Measurements from ENCODE around the gene CAV2. TPM values are rescaled to one million over a fixed set of nuclear protein-coding genes. Genes with fewer than 3 reads are reported as not detected.
A peak's percentile ranks its signal among the peaks of the same experiment; 100 is the strongest.

The CAV2 gene
- total RNA-seq, 1 donor from 2014 or later = 161 TPM

DNA sequence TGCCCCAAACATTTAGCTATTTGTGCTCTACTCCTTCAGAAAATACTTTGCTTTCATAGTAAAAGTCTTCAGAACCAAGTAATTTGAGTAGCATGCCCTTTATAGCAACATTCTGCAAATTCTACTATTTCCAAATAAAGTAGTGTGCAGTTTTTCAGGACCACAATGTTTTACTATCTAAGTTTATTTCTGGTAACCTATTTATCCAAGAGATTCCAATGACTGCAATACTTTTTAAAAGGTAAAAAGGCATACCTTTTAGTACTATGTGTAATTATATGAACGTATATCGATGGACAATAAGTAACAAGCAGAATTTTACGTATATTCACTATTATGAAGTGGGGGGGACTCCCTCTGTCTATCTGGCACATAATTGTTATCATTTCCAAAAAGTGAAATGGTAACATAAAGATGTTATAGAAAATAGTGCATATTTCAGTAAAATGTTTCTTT lies 6.9 kb upstream of the CAV2 start:
- FAIRE-seq (peak; percentile 5), DNase-seq (ENCODE audit: low read depth) (no peak)
- no peak for TF ChIP-seq EZH2 (IDR thresholded peaks at IDR 0.05; ENCODE audit: insufficient read depth, low read length)
- TF ChIP-seq, protein P1, sequence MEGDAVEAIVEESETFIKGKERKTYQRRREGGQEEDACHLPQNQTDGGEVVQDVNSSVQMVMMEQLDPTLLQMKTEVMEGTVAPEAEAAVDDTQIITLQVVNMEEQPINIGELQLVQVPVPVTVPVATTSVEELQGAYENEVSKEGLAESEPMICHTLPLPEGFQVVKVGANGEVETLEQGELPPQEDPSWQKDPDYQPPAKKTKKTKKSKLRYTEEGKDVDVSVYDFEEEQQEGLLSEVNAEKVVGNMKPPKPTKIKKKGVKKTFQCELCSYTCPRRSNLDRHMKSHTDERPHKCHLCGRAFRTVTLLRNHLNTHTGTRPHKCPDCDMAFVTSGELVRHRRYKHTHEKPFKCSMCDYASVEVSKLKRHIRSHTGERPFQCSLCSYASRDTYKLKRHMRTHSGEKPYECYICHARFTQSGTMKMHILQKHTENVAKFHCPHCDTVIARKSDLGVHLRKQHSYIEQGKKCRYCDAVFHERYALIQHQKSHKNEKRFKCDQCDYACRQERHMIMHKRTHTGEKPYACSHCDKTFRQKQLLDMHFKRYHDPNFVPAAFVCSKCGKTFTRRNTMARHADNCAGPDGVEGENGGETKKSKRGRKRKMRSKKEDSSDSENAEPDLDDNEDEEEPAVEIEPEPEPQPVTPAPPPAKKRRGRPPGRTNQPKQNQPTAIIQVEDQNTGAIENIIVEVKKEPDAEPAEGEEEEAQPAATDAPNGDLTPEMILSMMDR (IDR thresholded peaks at IDR 0.05; ENCODE audit: insufficient read depth, low read depth, low read length) = no peak
- Mint-ChIP-seq H3K27ac (ENCODE audit: unreplicated experiment) (no peak overlapping the region), H3K36me3 (ENCODE audit: low read depth, unreplicated experiment) (no peaks in the 10 kb centered on the region), H3K9me3 (ENCODE audit: unreplicated experiment) (peaks cover 4% of the 10 kb centered on the region), H3K4me3 (ENCODE audit: unreplicated experiment) (no peak overlapping the region), H3K27me3 (ENCODE audit: low read depth, unreplicated experiment) (no peaks in the 10 kb centered on the region), H3K4me1 (ENCODE audit: low read depth, unreplicated experiment) (peaks cover 6% of the 10 kb centered on the region)
- H3K9ac ChIP-seq (ENCODE audit: low read length) = no peak overlapping the region
- H3K4me3 ChIP-seq (ENCODE audit: insufficient read depth, low read depth, low read length) = no peak overlapping the region
- no peaks in the 10 kb centered on the region for H4K20me1 ChIP-seq (ENCODE audit: insufficient read depth, low read length)
- H3K9me3 ChIP-seq (ENCODE audit: insufficient read depth, low read depth, low read length) = no peaks in the 10 kb centered on the region
- no peaks in the 10 kb centered on the region for H3K79me2 ChIP-seq (ENCODE audit: insufficient read depth, low read length)
- H3K4me2 ChIP-seq (ENCODE audit: low read length) = no peak overlapping the region
- no peak overlapping the region for H2AFZ ChIP-seq (ENCODE audit: low read depth, low read length)
- H3K27ac ChIP-seq (ENCODE audit: low read depth, low read length) = no peak overlapping the region
- H3K4me1 ChIP-seq (ENCODE audit: insufficient read depth, low read length) = no peaks in the 10 kb centered on the region
- no peaks in the 10 kb centered on the region for H3K27me3 ChIP-seq (ENCODE audit: insufficient read depth, low read length)
- no peaks in the 10 kb centered on the region for H3K36me3 ChIP-seq (ENCODE audit: insufficient read depth, low read length)

DNA sequence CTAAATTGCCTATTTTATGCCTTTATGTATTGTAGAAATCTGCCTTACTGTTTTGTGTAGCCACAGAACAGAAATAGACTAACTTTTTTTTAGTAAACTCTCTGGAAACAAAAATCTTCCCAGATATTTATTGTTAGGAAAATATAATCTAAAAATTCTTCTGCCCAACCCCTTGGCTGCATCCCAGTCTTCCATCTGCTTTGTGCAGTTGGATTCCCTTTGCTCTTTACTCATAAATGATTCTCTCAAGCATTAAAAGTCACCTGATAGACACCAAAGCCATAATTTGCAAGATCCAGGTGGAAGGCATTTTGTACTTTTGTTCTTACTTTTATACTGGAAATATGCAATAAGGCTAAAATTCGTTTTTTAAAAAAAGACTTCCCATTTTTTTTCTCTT lies 6.1 kb upstream of the CAV2 start:
- Mint-ChIP-seq H3K36me3 (ENCODE audit: low read depth, unreplicated experiment) (no peaks in the 10 kb centered on the region), H3K9me3 (ENCODE audit: unreplicated experiment) (peaks cover 4% of the 10 kb centered on the region), H3K4me3 (ENCODE audit: unreplicated experiment) (no peak overlapping the region), H3K27me3 (ENCODE audit: low read depth, unreplicated experiment) (no peaks in the 10 kb centered on the region), H3K27ac (ENCODE audit: unreplicated experiment) (no peak overlapping the region), H3K4me1 (ENCODE audit: low read depth, unreplicated experiment) (peaks cover 13% of the 10 kb centered on the region)
- no peaks in the 10 kb centered on the region for H3K36me3 ChIP-seq (ENCODE audit: insufficient read depth, low read length)
- H3K4me1 ChIP-seq (ENCODE audit: insufficient read depth, low read length) = no peaks in the 10 kb centered on the region
- no peak for DNase-seq (ENCODE audit: low read depth)
- no peak overlapping the region for H3K4me3 ChIP-seq (ENCODE audit: insufficient read depth, low read depth, low read length)
- H3K27ac ChIP-seq (ENCODE audit: low read depth, low read length) = no peak overlapping the region
- no peak for TF ChIP-seq EZH2 (IDR thresholded peaks at IDR 0.05; ENCODE audit: insufficient read depth, low read length)
- H3K9me3 ChIP-seq (ENCODE audit: insufficient read depth, low read depth, low read length) = no peaks in the 10 kb centered on the region
- no peak for FAIRE-seq
- H2AFZ ChIP-seq (ENCODE audit: low read depth, low read length) = no peak overlapping the region
- no peaks in the 10 kb centered on the region for H3K79me2 ChIP-seq (ENCODE audit: insufficient read depth, low read length)
- no peaks in the 10 kb centered on the region for H4K20me1 ChIP-seq (ENCODE audit: insufficient read depth, low read length)
- H3K9ac ChIP-seq (ENCODE audit: low read length) = no peak overlapping the region
- H3K4me2 ChIP-seq (ENCODE audit: low read length) = no peak overlapping the region
- no peaks in the 10 kb centered on the region for H3K27me3 ChIP-seq (ENCODE audit: insufficient read depth, low read length)

DNA sequence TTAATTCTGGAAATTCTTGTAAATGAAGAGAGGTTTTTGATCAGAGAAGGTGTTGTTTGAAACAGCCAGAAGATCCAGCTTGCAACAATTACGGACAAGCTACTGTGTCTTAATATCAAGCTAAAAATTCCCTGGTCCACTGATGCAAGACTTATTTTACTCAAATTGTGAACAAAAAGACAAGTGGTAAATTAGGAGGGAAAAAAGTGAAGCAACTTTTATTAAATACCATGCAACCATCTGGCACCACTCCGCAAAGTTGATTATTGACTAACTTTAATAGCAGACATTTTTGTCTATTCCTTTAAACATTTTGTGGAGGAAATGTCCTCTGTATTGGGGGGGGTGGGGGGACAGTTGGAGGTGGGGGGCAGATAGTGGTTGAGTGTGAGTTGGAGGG lies 5.1 kb upstream of the CAV2 start:
- no peak overlapping the region for H3K4me3 Mint-ChIP-seq (ENCODE audit: unreplicated experiment)
- H3K27me3 Mint-ChIP-seq (ENCODE audit: low read depth, unreplicated experiment) = no peaks in the 10 kb centered on the region
- H3K27ac Mint-ChIP-seq (ENCODE audit: unreplicated experiment) = no peak overlapping the region
- peaks cover 4% of the 10 kb centered on the region for H3K9me3 Mint-ChIP-seq (ENCODE audit: unreplicated experiment)
- no peak for TF ChIP-seq EZH2 (IDR thresholded peaks at IDR 0.05; ENCODE audit: insufficient read depth, low read length)
- TF ChIP-seq, protein P1 (IDR thresholded peaks at IDR 0.05; ENCODE audit: insufficient read depth, low read depth, low read length) = no peak
- no peaks in the 10 kb centered on the region for H3K79me2 ChIP-seq (ENCODE audit: insufficient read depth, low read length)
- no peak overlapping the region for H2AFZ ChIP-seq (ENCODE audit: low read depth, low read length)
- FAIRE-seq (no peak), DNase-seq (ENCODE audit: low read depth) (no peak)
- no peaks in the 10 kb centered on the region for H3K9me3 ChIP-seq (ENCODE audit: insufficient read depth, low read depth, low read length)
- no peak overlapping the region for H3K9ac ChIP-seq (ENCODE audit: low read length)
- H3K36me3 Mint-ChIP-seq (ENCODE audit: low read depth, unreplicated experiment) = no peaks in the 10 kb centered on the region
- H3K36me3 ChIP-seq (ENCODE audit: insufficient read depth, low read length) = no peaks in the 10 kb centered on the region
- H3K4me2 ChIP-seq (ENCODE audit: low read length) = no peak overlapping the region
- no peak overlapping the region for H3K4me3 ChIP-seq (ENCODE audit: insufficient read depth, low read depth, low read length)
- H4K20me1 ChIP-seq (ENCODE audit: insufficient read depth, low read length) = no peaks in the 10 kb centered on the region
- H3K4me1 Mint-ChIP-seq (ENCODE audit: low read depth, unreplicated experiment) = peaks cover 16% of the 10 kb centered on the region
- H3K27me3 ChIP-seq (ENCODE audit: insufficient read depth, low read length) = no peaks in the 10 kb centered on the region
- no peak overlapping the region for H3K27ac ChIP-seq (ENCODE audit: low read depth, low read length)
- H3K4me1 ChIP-seq (ENCODE audit: insufficient read depth, low read length) = peaks cover 4% of the 10 kb centered on the region

Data from astrocyte (in vitro differentiated cells and primary cell).